ENCODE measurements around the gene MAP3K4. TPM values are rescaled to one million over a fixed set of nuclear protein-coding genes. Genes with fewer than 3 reads are reported as not detected.

MAP3K4 gene
- total and polyA plus RNA-seq, 2 donors from 2014 or later: 13.0 to 52.8 TPM

GRCh38 chr6:161091151-161091550, 99.6 kb downstream of the MAP3K4 start:
- intact Hi-C loops (cut with DNase I): no loop called here
- H3K27ac ChIP-seq (ENCODE audit: low read depth in 2 of 2, low read length in 2 of 2): no peak overlapping the region
- FAIRE-seq: no peak
- no peaks in the 10 kb centered on the region for H3K4me1 ChIP-seq (ENCODE audit: control insufficient read depth in 2 of 3, insufficient read depth in 2 of 3, low read depth in 1 of 3, low read length in 3 of 3)
- no peak overlapping the region for H3K4me3 ChIP-seq (ENCODE audit: low read length in 3 of 3)
- no peak overlapping the region for H3K9ac ChIP-seq (ENCODE audit: low read length in 3 of 3)
- peaks cover 0 to 40% (median 36%) of the 10 kb centered on the region in 3 donors for H3K36me3 ChIP-seq (ENCODE audit: control insufficient read depth in 2 of 3, insufficient read depth in 3 of 3, low read length in 3 of 3)
- no peaks in the 10 kb centered on the region for H3K9me3 ChIP-seq (ENCODE audit: control insufficient read depth in 2 of 3, insufficient read depth in 1 of 3, low read length in 3 of 3)
- DNase-seq: no peak
- no peaks in the 10 kb centered on the region for H3K27me3 ChIP-seq (ENCODE audit: control insufficient read depth, insufficient read depth, low read length)
- no peak for TF ChIP-seq CTCF (IDR thresholded peaks at IDR 0.05; ENCODE audit: borderline replicate concordance, extremely low read depth, insufficient read depth)

- Histone ChIP-seq H3K27me3 (ENCODE audit: control insufficient read depth, insufficient read depth, low read length) (no peaks in the 10 kb centered on the region), H3K4me1 (ENCODE audit: control insufficient read depth in 2 of 3, insufficient read depth in 2 of 3, low read depth in 1 of 3, low read length in 3 of 3) (no peaks in the 10 kb centered on the region), H3K4me3 (ENCODE audit: low read length in 3 of 3) (no peak overlapping the region), H3K36me3 (ENCODE audit: control insufficient read depth in 2 of 3, insufficient read depth in 3 of 3, low read length in 3 of 3) (peaks cover 0 to 37% (median 28%) of the 10 kb centered on the region in 3 donors), H3K9me3 (ENCODE audit: control insufficient read depth in 2 of 3, insufficient read depth in 1 of 3, low read length in 3 of 3) (no peaks in the 10 kb centered on the region), H3K27ac (ENCODE audit: low read depth in 2 of 2, low read length in 2 of 2) (no peak overlapping the region), H3K9ac (ENCODE audit: low read length in 3 of 3) (no peak overlapping the region)
- no peak for TF ChIP-seq CTCF (IDR thresholded peaks at IDR 0.05; ENCODE audit: borderline replicate concordance, extremely low read depth, insufficient read depth)
- intact Hi-C loops (cut with DNase I): no loop called here
- DNase-seq: peak in 1 of 5 donors; percentile 22
- no peak for FAIRE-seq
These were observed 100.6 kb downstream of the MAP3K4 start for GRCh38 chr6:161091972-161092701.

GRCh38 chr6:161094955-161095354, 103.4 kb downstream of the MAP3K4 start:
- Histone ChIP-seq H3K9ac (ENCODE audit: low read length in 3 of 3) (no peak overlapping the region), H3K9me3 (ENCODE audit: control insufficient read depth in 2 of 3, insufficient read depth in 1 of 3, low read length in 3 of 3) (no peaks in the 10 kb centered on the region), H3K4me3 (ENCODE audit: low read length in 3 of 3) (no peak overlapping the region), H3K4me1 (ENCODE audit: control insufficient read depth in 2 of 3, insufficient read depth in 2 of 3, low read depth in 1 of 3, low read length in 3 of 3) (no peaks in the 10 kb centered on the region), H3K27ac (ENCODE audit: low read depth in 2 of 2, low read length in 2 of 2) (no peak overlapping the region), H3K36me3 (ENCODE audit: control insufficient read depth in 2 of 3, insufficient read depth in 3 of 3, low read length in 3 of 3) (peaks cover 0 to 26% (median 16%) of the 10 kb centered on the region in 3 donors), H3K27me3 (ENCODE audit: control insufficient read depth, insufficient read depth, low read length) (no peaks in the 10 kb centered on the region)
- no peak for FAIRE-seq
- intact Hi-C loops (cut with DNase I): no loop called here
- TF ChIP-seq CTCF (IDR thresholded peaks at IDR 0.05; ENCODE audit: borderline replicate concordance, extremely low read depth, insufficient read depth): no peak
- DNase-seq: no peak
